Upper lobe of left lung (tissue), 6 donors: ENCODE results near the gene CDHR2. TPM values are rescaled to one million over a fixed set of nuclear protein-coding genes. Genes with fewer than 3 reads are reported as not detected.

Source experiments
- ATAC-seq, 2 donors: fragments of 200-7000 bp; cut with Tn5 transposase; one replicate each; pipeline ENCODE4 v1.9.1; 2022; ENCODE audit warnings: mild to moderate bottlenecking in 2 of 2, moderate library complexity in 2 of 2; ENCODE audit not compliant: low FRiP score in 2 of 2
- DNase-seq, 2 donors: peaks; one replicate each; pipeline ENCODE4 v3.0.0-alpha.2; 2019 to 2020
- H3K27ac ChIP-seq, 4 donors: fragments of 200-600 bp; sonication (generic); one replicate each; pipeline ENCODE4 v1.5.1; 2016 to 2019
- H3K27me3 ChIP-seq, 4 donors: fragments of 200-600 bp; sonication (generic); one replicate each; pipeline ENCODE4 v1.5.1; 2017 to 2019
- H3K36me3 ChIP-seq, 4 donors: fragments of 200-600 bp; sonication (generic); one replicate each; pipeline ENCODE4 v1.5.1; 2016 to 2019
- H3K4me1 ChIP-seq, 4 donors: fragments of 200-600 bp; sonication (generic); one replicate each; pipeline ENCODE4 v1.5.1; 2018 to 2019
- H3K4me3 ChIP-seq, 4 donors: fragments of 200-600 bp; sonication (generic); one replicate each; pipeline ENCODE4 v1.5.1; 2017 to 2019; ENCODE audit warnings: mild to moderate bottlenecking in 2 of 4, moderate library complexity in 1 of 4
- H3K9me3 ChIP-seq, 4 donors: fragments of 200-600 bp; sonication (generic); one replicate each; pipeline ENCODE4 v1.5.1; 2018 to 2019
- EP300 ChIP-seq, 4 donors: sonication (generic); formaldehyde crosslinking; IDR thresholded peaks; one replicate each; pipeline ENCODE4 v1.5.1; 2017; ENCODE audit warnings: antibody characterized with exemption in 4 of 4, control low read depth in 2 of 4
- POLR2A ChIP-seq, 4 donors: fragments of 450-650 bp; IDR thresholded peaks; one replicate each; pipeline ENCODE4 v1.5.1; 2016 to 2017; ENCODE audit warnings: antibody characterized with exemption in 4 of 4, mild to moderate bottlenecking in 2 of 4
- POLR2AphosphoS5 ChIP-seq, 2 donors: sonication (generic); formaldehyde crosslinking; IDR thresholded peaks; one replicate each; pipeline ENCODE4 v1.5.1; 2017; ENCODE audit warnings: antibody characterized with exemption in 2 of 2
- WGBS, 2 donors: methylation state at CpG; one replicate each; pipeline ENCODE4 v1.1.5; 2017 to 2018; 5-methylcytosine and 5-hydroxymethylcytosine counted together
- total RNA-seq, 6 donors: library from RNA; depleted of rRNA in 4 of 6; stranded (reverse); fragments of >200 nt in 4 of 6; gene quantifications; one replicate each; pipeline versions ENCODE4 v1.1.0 to v1.2.1, GENCODE V29; 2016 to 2021
- TF ChIP-seq, protein P1 (sequence below), 6 experiments: fragments of 450-650 bp in 4 of 6; fragments of 200-600 bp in 2 of 6; sonication (generic) in 2 of 6; IDR thresholded peaks; one replicate each; pipeline ENCODE4 v1.5.1; 2016 to 2019; ENCODE audit warnings: antibody characterized with exemption in 6 of 6
- donor health status: DM: no; HTN: no; CAD: no; lungs with moderate emphysema.
- donor health status: DM: no; HTN: yes; CAD: no; lungs with severe emphysema.

Gene CDHR2
- total RNA-seq, 6 donors from 2014 or later = 0.30 to 0.34 TPM; not detected in 4

DNA sequence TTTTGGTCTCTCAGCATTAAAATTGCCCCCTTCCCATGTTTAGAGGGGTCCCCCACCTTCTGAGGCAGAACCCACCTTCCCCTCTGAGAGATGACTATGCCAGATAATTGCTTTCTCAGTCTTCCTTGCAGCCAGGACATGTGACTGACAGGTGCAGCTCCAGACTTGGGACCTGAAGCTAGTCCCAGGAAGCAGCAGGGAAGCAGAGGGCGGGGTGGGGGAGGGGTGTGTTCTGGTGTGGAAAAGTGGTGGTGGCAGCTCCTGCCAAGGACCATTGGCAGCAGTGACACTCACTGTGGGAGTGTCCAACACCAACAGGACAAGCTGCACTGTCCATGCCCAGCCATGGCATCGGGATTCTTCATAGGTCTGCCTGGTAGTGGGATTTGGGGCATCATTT lies 83.6 kb downstream of the CDHR2 start:
- no peak for DNase-seq
- Histone ChIP-seq H3K27me3 (peaks cover 0 to 35% (median 20%) of the 10 kb centered on the region in 4 donors), H3K27ac (no peak overlapping the region), H3K4me1 (peaks cover 12 to 18% (median 13%) of the 10 kb centered on the region in 4 donors), H3K9me3 (no peaks in the 10 kb centered on the region), H3K4me3 (no peak overlapping the region), H3K36me3 (no peaks in the 10 kb centered on the region)
- no peak for TF ChIP-seq POLR2A (IDR thresholded peaks at IDR 0.05)
- no peak for ATAC-seq
- WGBS, 2 donors = 90 to 95% methylated on average over 2 of the region's 2 CpGs

DNA sequence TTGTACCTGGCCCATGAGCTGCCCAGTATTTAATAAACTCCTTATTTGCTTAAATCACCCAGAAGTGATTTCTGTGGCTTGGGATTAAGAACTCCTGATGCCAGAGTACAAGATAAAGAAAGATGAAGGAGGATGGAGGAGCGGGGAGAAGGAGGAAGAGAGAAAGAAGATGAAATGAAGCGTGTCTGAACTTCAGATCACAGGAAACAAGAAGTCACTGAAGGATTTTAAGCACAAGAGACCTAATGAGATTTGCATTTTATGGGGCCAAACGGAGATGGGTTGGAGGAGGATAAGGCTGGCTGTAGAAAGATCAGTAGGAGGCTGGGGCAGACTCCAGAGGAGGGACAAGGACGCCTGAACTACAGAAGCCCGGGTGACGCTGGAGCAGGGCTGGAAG lies 84.5 kb downstream of the CDHR2 start:
- H3K4me3 ChIP-seq = no peak overlapping the region
- H3K4me1 ChIP-seq = peaks cover 12 to 18% (median 13%) of the 10 kb centered on the region in 4 donors
- TF ChIP-seq POLR2AphosphoS5 (IDR thresholded peaks at IDR 0.05) (no peak), POLR2A (IDR thresholded peaks at IDR 0.05) (no peak), EP300 (IDR thresholded peaks at IDR 0.05) (no peak)
- TF ChIP-seq, protein P1, sequence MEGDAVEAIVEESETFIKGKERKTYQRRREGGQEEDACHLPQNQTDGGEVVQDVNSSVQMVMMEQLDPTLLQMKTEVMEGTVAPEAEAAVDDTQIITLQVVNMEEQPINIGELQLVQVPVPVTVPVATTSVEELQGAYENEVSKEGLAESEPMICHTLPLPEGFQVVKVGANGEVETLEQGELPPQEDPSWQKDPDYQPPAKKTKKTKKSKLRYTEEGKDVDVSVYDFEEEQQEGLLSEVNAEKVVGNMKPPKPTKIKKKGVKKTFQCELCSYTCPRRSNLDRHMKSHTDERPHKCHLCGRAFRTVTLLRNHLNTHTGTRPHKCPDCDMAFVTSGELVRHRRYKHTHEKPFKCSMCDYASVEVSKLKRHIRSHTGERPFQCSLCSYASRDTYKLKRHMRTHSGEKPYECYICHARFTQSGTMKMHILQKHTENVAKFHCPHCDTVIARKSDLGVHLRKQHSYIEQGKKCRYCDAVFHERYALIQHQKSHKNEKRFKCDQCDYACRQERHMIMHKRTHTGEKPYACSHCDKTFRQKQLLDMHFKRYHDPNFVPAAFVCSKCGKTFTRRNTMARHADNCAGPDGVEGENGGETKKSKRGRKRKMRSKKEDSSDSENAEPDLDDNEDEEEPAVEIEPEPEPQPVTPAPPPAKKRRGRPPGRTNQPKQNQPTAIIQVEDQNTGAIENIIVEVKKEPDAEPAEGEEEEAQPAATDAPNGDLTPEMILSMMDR (IDR thresholded peaks at IDR 0.05) = no peak
- WGBS, 2 donors = 25 to 34% methylated on average over 6 of the region's 6 CpGs
- DNase-seq (no peak), ATAC-seq (no peak)
- no peak overlapping the region for H3K27ac ChIP-seq
- peaks cover 0 to 27% (median 14%) of the 10 kb centered on the region in 4 donors for H3K27me3 ChIP-seq
- H3K9me3 ChIP-seq = no peaks in the 10 kb centered on the region
- no peaks in the 10 kb centered on the region for H3K36me3 ChIP-seq

DNA sequence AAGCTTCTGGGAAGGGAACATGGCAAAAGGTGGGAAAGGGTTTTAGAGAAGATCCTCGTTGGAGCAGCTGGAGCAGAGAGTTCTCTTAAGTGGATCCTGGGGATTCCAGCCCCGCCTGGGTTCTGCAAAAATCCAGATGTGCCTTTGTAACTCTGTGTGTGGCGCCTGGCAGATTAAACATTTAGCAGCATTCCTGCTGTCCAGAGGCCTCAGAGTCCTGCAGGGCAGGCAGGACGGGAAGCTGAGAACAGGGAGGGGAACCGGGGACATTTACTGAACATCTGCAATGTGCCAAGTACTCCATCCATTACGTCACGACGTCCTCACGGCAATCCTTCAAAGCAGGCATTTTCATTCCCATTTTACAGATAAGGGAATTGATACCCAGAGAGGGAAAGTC lies 87.3 kb downstream of the CDHR2 start:
- WGBS, 2 donors = 38 to 55% methylated on average over 9 of the region's 9 CpGs
- Histone ChIP-seq H3K27ac (no peak overlapping the region), H3K4me3 (no peak overlapping the region), H3K36me3 (no peaks in the 10 kb centered on the region), H3K27me3 (peaks cover 0 to 4% (median 2%) of the 10 kb centered on the region in 4 donors), H3K9me3 (no peaks in the 10 kb centered on the region), H3K4me1 (no peaks in the 10 kb centered on the region)
- TF ChIP-seq POLR2AphosphoS5 (IDR thresholded peaks at IDR 0.05) = no peak
- TF ChIP-seq EP300 (IDR thresholded peaks at IDR 0.05) = no peak
- TF ChIP-seq, protein P1 (IDR thresholded peaks at IDR 0.05) = no peak
- TF ChIP-seq POLR2A (IDR thresholded peaks at IDR 0.05) = no peak
- DNase-seq (no peak), ATAC-seq (no peak)

DNA sequence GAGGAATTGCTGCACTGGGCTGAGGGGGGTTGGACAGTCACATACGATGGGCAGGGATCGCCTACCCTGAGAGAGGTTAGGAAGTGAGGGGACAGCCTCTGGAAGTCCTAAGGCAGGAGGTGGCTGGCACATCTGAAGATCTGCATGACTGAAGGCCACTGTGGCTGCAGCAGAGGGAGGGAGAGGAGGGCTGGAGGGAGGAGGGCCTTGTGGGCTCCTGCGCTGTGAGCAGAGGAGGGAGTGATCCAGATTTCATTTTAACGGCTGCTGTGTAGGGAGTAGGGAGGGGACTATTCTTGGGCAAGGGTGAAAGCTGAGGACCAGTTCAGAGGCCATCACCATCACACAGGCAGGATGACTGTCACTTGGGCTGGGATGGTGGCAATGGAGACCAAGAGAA lies 88.4 kb downstream of the CDHR2 start:
- H3K27me3 ChIP-seq = peaks cover 0 to 3% (median 0%) of the 10 kb centered on the region in 4 donors
- whole genome bisulfite sequencing, 2 donors = 54 to 56% methylated on average over 4 of the region's 4 CpGs

DNA sequence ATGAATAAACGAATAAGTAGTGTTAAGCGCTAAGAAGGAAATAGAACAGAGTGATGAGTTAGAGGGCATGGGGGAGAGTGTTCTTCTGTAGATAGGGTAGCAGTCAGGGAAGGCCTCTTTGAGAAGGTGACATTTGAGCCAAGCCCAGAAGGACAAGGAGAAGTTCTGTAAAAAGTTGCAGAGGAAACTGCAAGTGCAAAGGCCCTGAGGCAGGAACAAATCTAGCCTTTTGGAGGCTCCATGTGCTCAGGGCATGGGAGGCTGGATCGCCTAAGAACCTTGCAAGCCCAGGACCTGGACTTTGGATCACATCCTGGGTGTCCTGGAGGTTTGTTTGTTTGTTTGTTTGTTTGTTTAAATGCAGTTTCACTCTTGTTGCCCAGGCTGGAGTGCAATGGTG lies 89.3 kb downstream of the CDHR2 start:
- 97 to 98% methylated on average over 3 of the region's 3 CpGs for WGBS, 2 donors
- no peak for DNase-seq
- Histone ChIP-seq H3K36me3 (no peaks in the 10 kb centered on the region), H3K27me3 (no peaks in the 10 kb centered on the region), H3K4me3 (no peak overlapping the region), H3K9me3 (no peaks in the 10 kb centered on the region), H3K4me1 (no peaks in the 10 kb centered on the region), H3K27ac (no peak overlapping the region)
- no peak for TF ChIP-seq POLR2A (IDR thresholded peaks at IDR 0.05)
- no peak for TF ChIP-seq EP300 (IDR thresholded peaks at IDR 0.05)
- no peak for TF ChIP-seq POLR2AphosphoS5 (IDR thresholded peaks at IDR 0.05)
- TF ChIP-seq, protein P1 (IDR thresholded peaks at IDR 0.05) = no peak
- no peak for ATAC-seq

More for the DNA sequence above, 88.4 kb downstream of the CDHR2 start:
- Histone ChIP-seq H3K9me3 (no peaks in the 10 kb centered on the region), H3K4me1 (no peaks in the 10 kb centered on the region), H3K36me3 (no peaks in the 10 kb centered on the region), H3K4me3 (no peak overlapping the region), H3K27ac (no peak overlapping the region)
- TF ChIP-seq, protein P1 (IDR thresholded peaks at IDR 0.05) = no peak
- no peak for TF ChIP-seq POLR2A (IDR thresholded peaks at IDR 0.05)
- no peak for TF ChIP-seq POLR2AphosphoS5 (IDR thresholded peaks at IDR 0.05)
- no peak for TF ChIP-seq EP300 (IDR thresholded peaks at IDR 0.05)
- no peak for DNase-seq
- ATAC-seq = no peak
